ENCODE measurements around the gene PRDM5. TPM values are rescaled to one million over a fixed set of nuclear protein-coding genes. Genes with fewer than 3 reads are reported as not detected.

The PRDM5 gene
- total RNA-seq, 1 donor: 0.94 TPM

DNA sequence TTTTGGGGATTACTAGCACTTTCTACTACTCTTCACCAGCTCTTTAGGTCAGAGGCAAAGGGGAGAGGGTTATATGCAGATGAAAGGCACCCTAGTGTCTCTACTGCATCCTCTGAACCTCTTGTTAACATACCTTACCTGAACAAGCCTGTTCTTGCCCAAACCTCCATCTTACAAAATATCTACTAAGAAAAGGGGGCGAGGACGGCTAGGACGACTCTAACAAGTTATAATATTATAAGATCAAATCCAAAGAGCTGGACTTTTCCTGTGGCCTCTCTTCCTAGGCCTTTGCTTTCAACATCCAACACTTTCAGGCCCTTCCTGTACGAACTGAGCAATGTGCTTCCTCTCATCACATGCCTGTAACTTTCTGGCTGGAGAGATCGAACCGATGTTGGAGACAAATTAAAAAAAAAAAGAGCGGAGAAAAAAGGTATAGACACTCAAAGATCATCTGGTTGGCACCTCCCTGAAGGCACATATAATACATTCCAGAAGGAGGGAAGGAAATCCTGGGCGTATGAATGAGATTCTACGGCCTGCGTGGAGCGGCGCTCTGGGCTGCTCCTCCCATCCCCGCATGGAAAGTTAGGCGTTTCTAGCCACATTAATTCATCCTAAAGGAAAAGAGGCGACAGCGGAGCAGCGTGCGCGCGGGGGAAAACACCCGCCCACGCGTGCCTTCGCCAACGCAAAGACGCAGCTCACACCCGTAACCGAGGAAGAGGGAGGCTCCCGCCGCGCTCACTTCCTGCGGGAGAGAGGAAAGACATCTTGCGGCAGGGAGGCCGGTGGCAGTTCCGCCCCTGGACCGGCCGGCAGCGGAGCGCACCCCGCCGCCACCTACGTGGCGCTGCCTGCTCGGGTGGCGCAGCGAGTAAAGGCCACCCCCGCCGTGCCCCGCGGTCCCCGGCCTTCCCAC lies 808 bp downstream of the PRDM5 start:
- Histone ChIP-seq H3K4me1 (ENCODE audit: insufficient read depth, low read length) (peaks cover 10% of the 10 kb centered on the region), H3K9me3 (ENCODE audit: low read depth, low read length) (no peaks in the 10 kb centered on the region), H3K27me3 (ENCODE audit: insufficient read depth, low read length) (peaks cover 54% of the 10 kb centered on the region), H3K4me3 (ENCODE audit: low read length) (peak overlapping the region; percentile 31)

DNA sequence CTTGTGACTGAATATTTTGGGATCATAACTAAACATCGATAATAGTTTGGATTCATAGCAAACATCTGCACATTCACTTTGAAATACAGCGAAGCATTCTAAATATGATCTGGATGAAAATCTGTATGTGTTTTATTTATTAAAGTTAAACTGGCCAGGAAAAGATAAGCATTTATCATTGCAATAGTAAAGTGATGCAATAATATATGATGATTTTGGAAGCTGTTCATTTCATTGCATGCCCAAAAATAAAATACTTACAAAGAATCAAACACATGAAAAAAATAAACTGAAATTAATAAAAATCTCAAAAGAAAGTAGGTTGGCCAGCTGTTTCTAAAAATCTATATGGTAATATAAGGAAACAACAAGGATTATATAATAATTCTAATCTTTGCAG lies 1.9 kb downstream of the PRDM5 start:
- H3K9me3 ChIP-seq (ENCODE audit: low read depth, low read length): no peaks in the 10 kb centered on the region
- peaks cover 52% of the 10 kb centered on the region for H3K27me3 ChIP-seq (ENCODE audit: insufficient read depth, low read length)
- peaks cover 10% of the 10 kb centered on the region for H3K4me1 ChIP-seq (ENCODE audit: insufficient read depth, low read length)
- H3K4me3 ChIP-seq (ENCODE audit: low read length): no peak overlapping the region

GRCh38 chr4:120919358-120919757 lies 3.2 kb downstream of the PRDM5 start:
- Histone ChIP-seq H3K27me3 (ENCODE audit: insufficient read depth, low read length) (peaks cover 44% of the 10 kb centered on the region), H3K9me3 (ENCODE audit: low read depth, low read length) (no peaks in the 10 kb centered on the region), H3K4me3 (ENCODE audit: low read length) (no peak overlapping the region), H3K4me1 (ENCODE audit: insufficient read depth, low read length) (peaks cover 10% of the 10 kb centered on the region)

- H3K4me1 ChIP-seq (ENCODE audit: insufficient read depth, low read length): peaks cover 10% of the 10 kb centered on the region
- H3K27me3 ChIP-seq (ENCODE audit: insufficient read depth, low read length): peaks cover 38% of the 10 kb centered on the region
- H3K9me3 ChIP-seq (ENCODE audit: low read depth, low read length): no peaks in the 10 kb centered on the region
- H3K4me3 ChIP-seq (ENCODE audit: low read length): no peak overlapping the region
Measured at GRCh38 chr4:120918788-120919187, 3.7 kb downstream of the PRDM5 start.

DNA sequence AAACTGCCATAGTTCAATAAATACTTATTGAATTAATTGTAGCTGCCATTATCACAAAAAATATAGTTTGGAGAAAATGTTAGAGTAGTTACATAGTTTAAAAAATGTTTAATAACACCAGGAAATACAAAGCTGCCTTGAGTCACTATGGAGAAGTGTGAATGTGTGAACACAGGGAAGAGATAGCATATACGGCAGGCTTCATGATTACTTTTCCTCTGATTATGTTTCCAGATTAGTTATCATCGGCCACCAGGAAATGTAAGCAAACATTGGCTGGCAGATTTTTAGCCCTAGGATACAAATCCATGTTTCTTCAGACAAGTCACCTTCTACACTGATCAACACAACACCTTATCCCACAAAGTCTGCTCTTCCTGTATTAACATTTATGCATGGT lies 4.4 kb downstream of the PRDM5 start:
- Histone ChIP-seq H3K9me3 (ENCODE audit: low read depth, low read length) (no peaks in the 10 kb centered on the region), H3K4me3 (ENCODE audit: low read length) (no peak overlapping the region), H3K27me3 (ENCODE audit: insufficient read depth, low read length) (peaks cover 31% of the 10 kb centered on the region), H3K4me1 (ENCODE audit: insufficient read depth, low read length) (peaks cover 10% of the 10 kb centered on the region)

GRCh38 chr4:120916937-120917336 lies 5.6 kb downstream of the PRDM5 start:
- peaks cover 22% of the 10 kb centered on the region for H3K27me3 ChIP-seq (ENCODE audit: insufficient read depth, low read length)

GRCh38 chr4:120915336-120915735 lies 7.2 kb downstream of the PRDM5 start:
- H3K4me3 ChIP-seq (ENCODE audit: low read length): no peak overlapping the region
- no peaks in the 10 kb centered on the region for H3K9me3 ChIP-seq (ENCODE audit: low read depth, low read length)
- H3K27me3 ChIP-seq (ENCODE audit: insufficient read depth, low read length): peaks cover 9% of the 10 kb centered on the region
- H3K4me1 ChIP-seq (ENCODE audit: insufficient read depth, low read length): no peaks in the 10 kb centered on the region

More at GRCh38 chr4:120916937-120917336, 5.6 kb downstream of the PRDM5 start:
- Histone ChIP-seq H3K4me1 (ENCODE audit: insufficient read depth, low read length) (peaks cover 7% of the 10 kb centered on the region), H3K4me3 (ENCODE audit: low read length) (no peak overlapping the region), H3K9me3 (ENCODE audit: low read depth, low read length) (no peaks in the 10 kb centered on the region)

- Histone ChIP-seq H3K4me1 (ENCODE audit: insufficient read depth, low read length) (no peaks in the 10 kb centered on the region), H3K4me3 (ENCODE audit: low read length) (no peak overlapping the region), H3K27me3 (ENCODE audit: insufficient read depth, low read length) (no peaks in the 10 kb centered on the region), H3K9me3 (ENCODE audit: low read depth, low read length) (no peaks in the 10 kb centered on the region)
Measured at GRCh38 chr4:120903419-120903818, 19.1 kb downstream of the PRDM5 start.

DNA sequence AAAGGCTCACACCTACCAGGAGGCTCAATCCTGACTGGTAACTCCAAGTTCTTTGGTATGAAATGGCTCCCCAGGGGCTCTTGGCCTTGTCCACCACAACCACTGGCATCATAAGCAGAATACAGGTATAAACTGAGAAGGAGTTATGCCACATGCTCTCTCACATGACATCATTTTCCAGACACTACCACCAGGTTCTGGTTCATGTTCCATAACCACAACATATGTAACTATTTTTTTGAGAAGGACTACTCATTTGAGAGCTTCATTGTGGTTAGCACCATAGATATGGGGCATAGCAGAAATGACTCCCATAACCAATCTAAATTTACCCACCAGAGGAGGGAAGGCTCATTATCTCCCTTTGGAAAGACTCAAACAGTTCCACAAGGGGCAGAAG lies 19.6 kb downstream of the PRDM5 start:
- Histone ChIP-seq H3K4me1 (ENCODE audit: insufficient read depth, low read length) (no peaks in the 10 kb centered on the region), H3K9me3 (ENCODE audit: low read depth, low read length) (no peaks in the 10 kb centered on the region), H3K4me3 (ENCODE audit: low read length) (no peak overlapping the region), H3K27me3 (ENCODE audit: insufficient read depth, low read length) (no peaks in the 10 kb centered on the region)

- Histone ChIP-seq H3K4me3 (ENCODE audit: low read length) (no peak overlapping the region), H3K4me1 (ENCODE audit: insufficient read depth, low read length) (no peaks in the 10 kb centered on the region), H3K27me3 (ENCODE audit: insufficient read depth, low read length) (no peaks in the 10 kb centered on the region), H3K9me3 (ENCODE audit: low read depth, low read length) (no peaks in the 10 kb centered on the region)
Measured at GRCh38 chr4:120901731-120902130, 20.8 kb downstream of the PRDM5 start.

GRCh38 chr4:120897981-120898719 lies 24.4 kb downstream of the PRDM5 start:
- Histone ChIP-seq H3K9me3 (ENCODE audit: low read depth, low read length) (no peaks in the 10 kb centered on the region), H3K27me3 (ENCODE audit: insufficient read depth, low read length) (no peaks in the 10 kb centered on the region), H3K4me1 (ENCODE audit: insufficient read depth, low read length) (no peaks in the 10 kb centered on the region), H3K4me3 (ENCODE audit: low read length) (no peak overlapping the region)

- no peaks in the 10 kb centered on the region for H3K27me3 ChIP-seq (ENCODE audit: insufficient read depth, low read length)
- no peaks in the 10 kb centered on the region for H3K4me1 ChIP-seq (ENCODE audit: insufficient read depth, low read length)
- no peaks in the 10 kb centered on the region for H3K9me3 ChIP-seq (ENCODE audit: low read depth, low read length)
- H3K4me3 ChIP-seq (ENCODE audit: low read length): no peak overlapping the region
Measured at GRCh38 chr4:120895554-120895953, 27.0 kb downstream of the PRDM5 start.

DNA sequence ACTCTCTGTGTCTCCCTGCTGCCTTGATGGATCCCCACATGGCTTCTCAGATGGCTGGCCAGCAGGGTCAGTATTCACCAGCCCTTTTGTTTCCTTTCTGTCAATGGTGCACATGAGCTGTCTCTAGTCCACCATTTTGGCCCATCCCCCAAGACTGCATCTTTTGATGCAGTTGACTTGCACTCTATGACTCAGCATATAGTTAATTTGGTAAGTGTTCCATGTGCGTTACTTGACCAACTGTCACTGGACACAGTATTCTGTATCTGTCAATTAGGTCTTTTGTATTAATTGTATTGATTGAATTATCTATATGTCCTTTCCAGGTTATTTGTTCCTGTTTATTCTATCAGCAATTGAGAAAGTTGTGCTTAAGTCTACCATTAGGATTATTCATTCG lies 29.2 kb downstream of the PRDM5 start:
- Histone ChIP-seq H3K27me3 (ENCODE audit: insufficient read depth, low read length) (no peaks in the 10 kb centered on the region), H3K9me3 (ENCODE audit: low read depth, low read length) (no peaks in the 10 kb centered on the region), H3K4me1 (ENCODE audit: insufficient read depth, low read length) (no peaks in the 10 kb centered on the region), H3K4me3 (ENCODE audit: low read length) (no peak overlapping the region)

DNA sequence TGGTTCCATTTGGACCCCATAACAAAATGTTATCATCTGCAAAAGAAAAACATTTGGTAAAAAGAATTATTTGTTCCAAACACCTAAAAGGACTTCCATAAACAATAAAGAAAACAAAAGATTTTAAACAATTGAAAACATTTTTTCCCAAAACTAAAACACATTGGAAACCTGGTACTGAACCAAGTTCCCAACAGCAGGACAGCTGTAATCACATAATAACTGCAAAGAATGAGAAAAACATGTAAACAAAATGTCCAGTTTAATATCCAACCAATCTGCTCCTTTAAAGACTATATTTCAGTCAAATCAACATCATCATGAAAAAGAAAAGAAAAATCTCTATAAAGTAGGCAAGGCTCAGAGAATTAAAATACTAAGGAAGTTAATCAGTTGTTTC lies 36.3 kb downstream of the PRDM5 start:
- no peak overlapping the region for H3K4me3 ChIP-seq (ENCODE audit: low read length)
- H3K27me3 ChIP-seq (ENCODE audit: insufficient read depth, low read length): no peaks in the 10 kb centered on the region
- no peaks in the 10 kb centered on the region for H3K9me3 ChIP-seq (ENCODE audit: low read depth, low read length)
- H3K4me1 ChIP-seq (ENCODE audit: insufficient read depth, low read length): no peaks in the 10 kb centered on the region

- no peaks in the 10 kb centered on the region for H3K4me1 ChIP-seq (ENCODE audit: insufficient read depth, low read length)
- H3K27me3 ChIP-seq (ENCODE audit: insufficient read depth, low read length): no peaks in the 10 kb centered on the region
- H3K9me3 ChIP-seq (ENCODE audit: low read depth, low read length): no peaks in the 10 kb centered on the region
- H3K4me3 ChIP-seq (ENCODE audit: low read length): no peak overlapping the region
Measured at GRCh38 chr4:120881846-120882245, 40.7 kb downstream of the PRDM5 start.
